ENCODE data around the gene PRDM7. TPM values are rescaled to one million over a fixed set of nuclear protein-coding genes. Genes with fewer than 3 reads are reported as not detected.

The PRDM7 gene
- polyA plus RNA-seq, 1 experiment, result not detected

GRCh38 chr16:90016339-90016950, 60.7 kb downstream of the PRDM7 start:
- Histone ChIP-seq H3K36me3 (ENCODE audit: control insufficient read depth, insufficient read depth, low read length) (no peaks in the 10 kb centered on the region), H3K4me3 (ENCODE audit: low read depth, low read length) (no peak overlapping the region), H3K27me3 (ENCODE audit: control insufficient read depth, insufficient read depth, low read length) (no peaks in the 10 kb centered on the region)
- DNase-seq (ENCODE audit: low read depth), result no peak
- ChIA-PET POLR2A (no interaction called here), CTCF (no interaction called here)
- no peak for TF ChIP-seq CTCF (IDR thresholded peaks at IDR 0.05; ENCODE audit: insufficient read depth, low read depth, low read length)

- ChIA-PET CTCF (no interaction called here), POLR2A (no interaction called here)
- no peaks in the 10 kb centered on the region; the same call in 1 of the 2 replicates for H3K27me3 ChIP-seq (ENCODE audit: control insufficient read depth, insufficient read depth, low read length)
- H3K4me3 ChIP-seq (ENCODE audit: low read depth, low read length), result no peak overlapping the region
- no peak for DNase-seq (ENCODE audit: low read depth)
- no peak for TF ChIP-seq CTCF (IDR thresholded peaks at IDR 0.05; ENCODE audit: insufficient read depth, low read depth, low read length)
- no peaks in the 10 kb centered on the region for H3K36me3 ChIP-seq (ENCODE audit: control insufficient read depth, insufficient read depth, low read length)
These were observed 61.4 kb downstream of the PRDM7 start for GRCh38 chr16:90015586-90016338.

- POLR2A ChIA-PET, result no interaction called here
These were observed 64.0 kb downstream of the PRDM7 start for GRCh38 chr16:90012991-90013745.

GRCh38 chr16:90011908-90012501, 65.1 kb downstream of the PRDM7 start:
- H3K4me3 ChIP-seq (ENCODE audit: low read depth, low read length), result no peak overlapping the region
- DNase-seq (ENCODE audit: low read depth), result no peak
- POLR2A ChIA-PET, result no interaction called here
- CTCF ChIA-PET, result no interaction called here
- H3K27me3 ChIP-seq (ENCODE audit: control insufficient read depth, insufficient read depth, low read length), result no peaks in the 10 kb centered on the region; the same call in 1 of the 2 replicates
- H3K36me3 ChIP-seq (ENCODE audit: control insufficient read depth, insufficient read depth, low read length), result no peaks in the 10 kb centered on the region
- no peak for TF ChIP-seq CTCF (IDR thresholded peaks at IDR 0.05; ENCODE audit: insufficient read depth, low read depth, low read length)

More at GRCh38 chr16:90012991-90013745, 64.0 kb downstream of the PRDM7 start:
- no peaks in the 10 kb centered on the region for H3K36me3 ChIP-seq (ENCODE audit: control insufficient read depth, insufficient read depth, low read length)
- DNase-seq (ENCODE audit: low read depth), result no peak
- CTCF ChIA-PET, result no interaction called here
- H3K27me3 ChIP-seq (ENCODE audit: control insufficient read depth, insufficient read depth, low read length), result no peaks in the 10 kb centered on the region; the same call in 1 of the 2 replicates
- TF ChIP-seq CTCF (IDR thresholded peaks at IDR 0.05; ENCODE audit: insufficient read depth, low read depth, low read length), result no peak
- no peak overlapping the region for H3K4me3 ChIP-seq (ENCODE audit: low read depth, low read length)

GRCh38 chr16:90011508-90011819, 65.7 kb downstream of the PRDM7 start:
- H3K4me3 ChIP-seq (ENCODE audit: low read depth, low read length), result no peak overlapping the region
- CTCF ChIA-PET, result no interaction called here
- TF ChIP-seq CTCF (IDR thresholded peaks at IDR 0.05; ENCODE audit: insufficient read depth, low read depth, low read length), result no peak
- POLR2A ChIA-PET, result no interaction called here
- no peak for DNase-seq (ENCODE audit: low read depth)
- no peaks in the 10 kb centered on the region; the same call in 1 of the 2 replicates for H3K27me3 ChIP-seq (ENCODE audit: control insufficient read depth, insufficient read depth, low read length)
- H3K36me3 ChIP-seq (ENCODE audit: control insufficient read depth, insufficient read depth, low read length), result no peaks in the 10 kb centered on the region

Data from BJ (cell line).